Measurements from ENCODE around the gene SH3TC1. TPM values are rescaled to one million over a fixed set of nuclear protein-coding genes. Genes with fewer than 3 reads are reported as not detected.

SH3TC1 gene
- total RNA-seq, 1 donor from 2014 or later = 32.1 TPM

GRCh38 chr4:8179074-8179473 lies 20.0 kb upstream of the SH3TC1 start:
- DNase-seq (ENCODE audit: low read depth) = no peak
- Histone ChIP-seq H3K27me3 (ENCODE audit: control insufficient read depth, insufficient read depth, low read length) (no peaks in the 10 kb centered on the region), H3K36me3 (ENCODE audit: control insufficient read depth, insufficient read depth, low read length) (no peaks in the 10 kb centered on the region), H3K4me3 (ENCODE audit: low read depth, low read length) (no peak overlapping the region)
- FAIRE-seq = no peak
- TF ChIP-seq CTCF (IDR thresholded peaks at IDR 0.05; ENCODE audit: insufficient read depth, low read length, severe bottlenecking) = no peak

- no peak for TF ChIP-seq CTCF (IDR thresholded peaks at IDR 0.05; ENCODE audit: insufficient read depth, low read length, severe bottlenecking)
- no peaks in the 10 kb centered on the region for H3K27me3 ChIP-seq (ENCODE audit: control insufficient read depth, insufficient read depth, low read length)
- DNase-seq (ENCODE audit: low read depth) (no peak), FAIRE-seq (no peak)
- H3K36me3 ChIP-seq (ENCODE audit: control insufficient read depth, insufficient read depth, low read length) = no peaks in the 10 kb centered on the region
- H3K4me3 ChIP-seq (ENCODE audit: low read depth, low read length) = no peak overlapping the region
Measured at GRCh38 chr4:8179771-8180170, 19.3 kb upstream of the SH3TC1 start.

GRCh38 chr4:8180310-8181093 lies 18.6 kb upstream of the SH3TC1 start:
- H3K4me3 ChIP-seq (ENCODE audit: low read depth, low read length) = no peak overlapping the region
- H3K27me3 ChIP-seq (ENCODE audit: control insufficient read depth, insufficient read depth, low read length) = no peaks in the 10 kb centered on the region
- peak; percentile 75 for FAIRE-seq
- H3K36me3 ChIP-seq (ENCODE audit: control insufficient read depth, insufficient read depth, low read length) = no peaks in the 10 kb centered on the region
- DNase-seq (ENCODE audit: low read depth) = no peak
- no peak for TF ChIP-seq CTCF (IDR thresholded peaks at IDR 0.05; ENCODE audit: insufficient read depth, low read length, severe bottlenecking)

GRCh38 chr4:8181119-8181518 lies 18.0 kb upstream of the SH3TC1 start:
- DNase-seq (ENCODE audit: low read depth) (no peak), FAIRE-seq (no peak)
- H3K27me3 ChIP-seq (ENCODE audit: control insufficient read depth, insufficient read depth, low read length) = no peaks in the 10 kb centered on the region
- H3K36me3 ChIP-seq (ENCODE audit: control insufficient read depth, insufficient read depth, low read length) = no peaks in the 10 kb centered on the region
- TF ChIP-seq CTCF (IDR thresholded peaks at IDR 0.05; ENCODE audit: insufficient read depth, low read length, severe bottlenecking) = no peak
- no peak overlapping the region for H3K4me3 ChIP-seq (ENCODE audit: low read depth, low read length)

- Histone ChIP-seq H3K36me3 (ENCODE audit: control insufficient read depth, insufficient read depth, low read length) (no peaks in the 10 kb centered on the region), H3K4me3 (ENCODE audit: low read depth, low read length) (no peak overlapping the region), H3K27me3 (ENCODE audit: control insufficient read depth, insufficient read depth, low read length) (no peaks in the 10 kb centered on the region)
- DNase-seq (ENCODE audit: low read depth) (no peak), FAIRE-seq (no peak)
- no peak for TF ChIP-seq CTCF (IDR thresholded peaks at IDR 0.05; ENCODE audit: insufficient read depth, low read length, severe bottlenecking)
Measured at GRCh38 chr4:8181844-8182243, 17.2 kb upstream of the SH3TC1 start.

GRCh38 chr4:8182294-8182693 lies 16.8 kb upstream of the SH3TC1 start:
- DNase-seq (ENCODE audit: low read depth) (no peak), FAIRE-seq (no peak)
- no peak for TF ChIP-seq CTCF (IDR thresholded peaks at IDR 0.05; ENCODE audit: insufficient read depth, low read length, severe bottlenecking)
- H3K27me3 ChIP-seq (ENCODE audit: control insufficient read depth, insufficient read depth, low read length) = no peaks in the 10 kb centered on the region
- H3K36me3 ChIP-seq (ENCODE audit: control insufficient read depth, insufficient read depth, low read length) = no peaks in the 10 kb centered on the region
- H3K4me3 ChIP-seq (ENCODE audit: low read depth, low read length) = no peak overlapping the region

Measured in bronchial epithelial cell (primary cell).